Adrenal gland (tissue), 5 donors: ENCODE results near the gene ARR3.

Source experiments
- POLR2A ChIP-seq, 2 donors: fragments of 450-650 bp; IDR thresholded peaks; one replicate each; pipeline ENCODE4 v1.6.1; 2017; ENCODE audit warnings: antibody characterized with exemption in 2 of 2, mild to moderate bottlenecking in 2 of 2, moderate library complexity in 1 of 2
- TF ChIP-seq, protein P1 (sequence below), 6 experiments: fragments of 450-650 bp in 4 of 6; fragments of 200-600 bp in 2 of 6; sonication (generic) in 1 of 6; IDR thresholded peaks; 1 replicate in 5 of 6; 2 replicates in 1 of 6; pipeline versions ENCODE4 v1.5.1 to v1.8.0; 2016 to 2021; ENCODE audit warnings: antibody characterized with exemption in 6 of 6, mild to moderate bottlenecking in 2 of 6, moderate library complexity in 1 of 6
- donor health status: DM: no; HTN: no; CAD: no.

DNA sequence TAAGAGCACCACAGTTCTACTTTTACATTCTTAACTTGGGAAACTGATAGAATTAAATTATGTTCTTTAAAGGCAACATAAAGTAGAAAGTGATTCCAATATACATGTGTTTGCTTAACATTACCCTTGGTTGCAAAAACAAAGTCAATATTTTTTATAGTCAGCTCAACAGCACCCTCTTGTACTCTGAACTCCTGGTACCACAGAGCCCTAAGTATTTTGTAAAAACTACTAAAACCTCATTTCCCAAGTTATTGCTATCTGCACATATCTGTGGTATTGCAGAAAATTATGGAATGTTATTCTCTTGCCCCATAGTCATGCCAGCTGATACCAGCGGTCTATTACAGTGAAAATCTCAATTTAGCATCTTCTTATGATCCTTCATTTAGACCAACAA lies 24.7 kb downstream of the ARR3 start:
- no peak for TF ChIP-seq POLR2A (IDR thresholded peaks at IDR 0.05)
- TF ChIP-seq, protein P1, sequence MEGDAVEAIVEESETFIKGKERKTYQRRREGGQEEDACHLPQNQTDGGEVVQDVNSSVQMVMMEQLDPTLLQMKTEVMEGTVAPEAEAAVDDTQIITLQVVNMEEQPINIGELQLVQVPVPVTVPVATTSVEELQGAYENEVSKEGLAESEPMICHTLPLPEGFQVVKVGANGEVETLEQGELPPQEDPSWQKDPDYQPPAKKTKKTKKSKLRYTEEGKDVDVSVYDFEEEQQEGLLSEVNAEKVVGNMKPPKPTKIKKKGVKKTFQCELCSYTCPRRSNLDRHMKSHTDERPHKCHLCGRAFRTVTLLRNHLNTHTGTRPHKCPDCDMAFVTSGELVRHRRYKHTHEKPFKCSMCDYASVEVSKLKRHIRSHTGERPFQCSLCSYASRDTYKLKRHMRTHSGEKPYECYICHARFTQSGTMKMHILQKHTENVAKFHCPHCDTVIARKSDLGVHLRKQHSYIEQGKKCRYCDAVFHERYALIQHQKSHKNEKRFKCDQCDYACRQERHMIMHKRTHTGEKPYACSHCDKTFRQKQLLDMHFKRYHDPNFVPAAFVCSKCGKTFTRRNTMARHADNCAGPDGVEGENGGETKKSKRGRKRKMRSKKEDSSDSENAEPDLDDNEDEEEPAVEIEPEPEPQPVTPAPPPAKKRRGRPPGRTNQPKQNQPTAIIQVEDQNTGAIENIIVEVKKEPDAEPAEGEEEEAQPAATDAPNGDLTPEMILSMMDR (IDR thresholded peaks at IDR 0.05): no peak
